ENCODE data around the gene GOLGA6L2.
"Not testable (repeated sequence)": the region's sequence is repeated elsewhere in the genome, so short reads cannot be mapped to it uniquely, and the experiment has no call there.

GOLGA6L2 gene

GRCh38 chr15:23447107-23447500 is at the start of gene GOLGA6L2:
Gene GOLGA6L2 (minus strand): TSS chr15:23447243. CDS start chr15:23447181, 62 bp downstream.
- DNase-seq: no peak

- DNase-seq: no peak
Observed at GRCh38 chr15:23484870-23485269, 37.8 kb upstream of the GOLGA6L2 start.

- no peak for DNase-seq
Observed at GRCh38 chr15:23483821-23484299, 36.8 kb upstream of the GOLGA6L2 start.

- DNase-seq: no peak
Observed at GRCh38 chr15:23482764-23483489, 35.9 kb upstream of the GOLGA6L2 start.

- no peak for DNase-seq
Observed at GRCh38 chr15:23482228-23482627, 35.2 kb upstream of the GOLGA6L2 start.

GRCh38 chr15:23477920-23478319 is 30.9 kb upstream of the GOLGA6L2 start:
- DNase-seq: no peak

GRCh38 chr15:23472678-23473077 is 25.6 kb upstream of the GOLGA6L2 start:
- no peak for DNase-seq

GRCh38 chr15:23472033-23472432 is 25.0 kb upstream of the GOLGA6L2 start:
- DNase-seq: no peak

- DNase-seq: no peak
Observed at GRCh38 chr15:23467110-23467600, 20.1 kb upstream of the GOLGA6L2 start.

GRCh38 chr15:23457890-23458289 is 10.8 kb upstream of the GOLGA6L2 start:
- no peak for DNase-seq

- no peak for DNase-seq
Observed at GRCh38 chr15:23446215-23447106, 582 bp downstream of the GOLGA6L2 start.

- DNase-seq: no peak
Observed at GRCh38 chr15:23444269-23444668, 2.8 kb downstream of the GOLGA6L2 start.

- DNase-seq: no peak
Observed at GRCh38 chr15:23441204-23441603, 5.8 kb downstream of the GOLGA6L2 start.

GRCh38 chr15:23440596-23440995 is 6.4 kb downstream of the GOLGA6L2 start:
- DNase-seq: no peak

- no peak for DNase-seq
Observed at GRCh38 chr15:23439513-23439912, 7.5 kb downstream of the GOLGA6L2 start.

- DNase-seq: no peak
Observed at GRCh38 chr15:23438816-23439466, 8.1 kb downstream of the GOLGA6L2 start.

GRCh38 chr15:23437673-23438072 is 9.4 kb downstream of the GOLGA6L2 start:
- no peak for DNase-seq

- no peak for DNase-seq
Observed at GRCh38 chr15:23437146-23437545, 9.9 kb downstream of the GOLGA6L2 start.

- DNase-seq: no peak
Observed at GRCh38 chr15:23436421-23436820, 10.6 kb downstream of the GOLGA6L2 start.

GRCh38 chr15:23434699-23435098 is 12.3 kb downstream of the GOLGA6L2 start:
- not testable (repeated sequence) for DNase-seq

GRCh38 chr15:23425327-23425726 is 21.7 kb downstream of the GOLGA6L2 start:
- not testable (repeated sequence) for DNase-seq

- no peak for DNase-seq
Observed at GRCh38 chr15:23424111-23424904, 22.7 kb downstream of the GOLGA6L2 start.
